CD14-positive monocyte (primary cell): Measurements from ENCODE around the gene SLC24A3. TPM values are rescaled to one million over a fixed set of nuclear protein-coding genes. Genes with fewer than 3 reads are reported as not detected.

Experiments
- DNase-seq, 3 donors: peaks; one replicate each; pipeline ENCODE4 v3.0.0-alpha.2; 2011 to 2022
- H2AFZ ChIP-seq: 2 replicates; pipeline ENCODE4 v1.6.0; 2012; ENCODE audit warnings: mild to moderate bottlenecking, low read depth, low read length, inconsistent platforms; ENCODE audit not compliant: insufficient read depth, poor library complexity, severe bottlenecking
- H3K27ac ChIP-seq, 2 donors: 1 replicate in 1 of 2; 2 replicates in 1 of 2; pipeline ENCODE4 v1.5.1; 2012 to 2013; ENCODE audit warnings: low read length in 2 of 2, control low read depth in 1 of 2, inconsistent platforms in 1 of 2, low read depth in 1 of 2, mild to moderate bottlenecking in 1 of 2
- H3K27me3 ChIP-seq, 2 donors: one replicate each; pipeline versions ENCODE4 v1.6.0 to v1.6.1; 2011 to 2013; ENCODE audit warnings: low read length in 2 of 2; ENCODE audit not compliant: control insufficient read depth in 2 of 2, insufficient read depth in 2 of 2
- H3K36me3 ChIP-seq, 2 donors: replicated peaks in 1 of 2; 1 replicate in 1 of 2; 2 replicates in 1 of 2; pipeline versions ENCODE4 v1.5.1 to v1.6.1; 2012 to 2013; ENCODE audit warnings: low read length in 2 of 2, control low read depth in 1 of 2, inconsistent platforms in 1 of 2, mild to moderate bottlenecking in 1 of 2; ENCODE audit not compliant: insufficient read depth in 2 of 2, control insufficient read depth in 1 of 2
- H3K4me1 ChIP-seq, 2 donors: 1 replicate in 1 of 2; 2 replicates in 1 of 2; pipeline versions ENCODE4 v1.5.1 to v1.6.1; 2012 to 2013; ENCODE audit warnings: low read length in 2 of 2, control low read depth in 1 of 2, inconsistent platforms in 1 of 2, mild to moderate bottlenecking in 1 of 2, moderate library complexity in 1 of 2; ENCODE audit not compliant: insufficient read depth in 2 of 2, control insufficient read depth in 1 of 2
- H3K4me2 ChIP-seq: replicated peaks from 2 replicates; pipeline ENCODE3; 2012; ENCODE audit warnings: low read length, moderate library complexity, mild to moderate bottlenecking; ENCODE audit not compliant: poor library complexity, severe bottlenecking; ENCODE audit errors: extremely low read depth
- H3K4me3 ChIP-seq, 3 experiments: fragments of 200-600 bp in 1 of 3; sonication (generic) in 1 of 3; replicated peaks in 1 of 3; 1 replicate in 2 of 3; 2 replicates in 1 of 3; pipeline ENCODE4 v1.5.1; 2011 to 2013; ENCODE audit warnings: low read length in 3 of 3, mild to moderate bottlenecking in 3 of 3, control low read depth in 2 of 3, low read depth in 2 of 3, inconsistent platforms in 1 of 3, moderate library complexity in 1 of 3
- H3K79me2 ChIP-seq: 2 replicates; pipeline ENCODE4 v1.6.0; 2012; ENCODE audit warnings: mild to moderate bottlenecking, control low read depth, inconsistent platforms, low read length, moderate library complexity; ENCODE audit not compliant: insufficient read depth
- H3K9ac ChIP-seq: 2 replicates; pipeline ENCODE4 v1.6.0; 2017; ENCODE audit warnings: low read length, mild to moderate bottlenecking; ENCODE audit not compliant: insufficient read depth, poor library complexity, severe bottlenecking
- H3K9me3 ChIP-seq, 2 donors: replicated peaks in 1 of 2; 1 replicate in 1 of 2; 2 replicates in 1 of 2; pipeline versions ENCODE4 v1.5.1 to v1.6.1; 2012 to 2013; ENCODE audit warnings: low read length in 2 of 2, control low read depth in 1 of 2; ENCODE audit not compliant: control insufficient read depth in 1 of 2, insufficient read depth in 1 of 2
- H4K20me1 ChIP-seq: 2 replicates; pipeline ENCODE4 v1.6.0; 2012; ENCODE audit warnings: mild to moderate bottlenecking, low read length, control low read depth, moderate library complexity; ENCODE audit not compliant: insufficient read depth
- H3K27ac Mint-ChIP-seq, 7 donors: one replicate each; pipeline ENCODE4 v1.8.0; 2020; ENCODE audit warnings: mild to moderate bottlenecking in 7 of 7, mixed read lengths in 7 of 7, moderate library complexity in 6 of 7, inconsistent platforms in 2 of 7
- H3K27me3 Mint-ChIP-seq, 3 donors: one replicate each; pipeline ENCODE4 v1.8.0; 2021 to 2022; ENCODE audit warnings: low read depth in 3 of 3, mild to moderate bottlenecking in 3 of 3, mixed read lengths in 3 of 3, moderate library complexity in 3 of 3, inconsistent platforms in 1 of 3
- H3K36me3 Mint-ChIP-seq, 2 donors: one replicate each; pipeline ENCODE4 v1.8.0; 2020; ENCODE audit warnings: mixed read lengths in 2 of 2, inconsistent platforms in 1 of 2, mild to moderate bottlenecking in 1 of 2
- H3K4me1 Mint-ChIP-seq: one replicate; pipeline ENCODE4 v1.8.0; 2020; ENCODE audit warnings: mild to moderate bottlenecking, mixed read lengths
- H3K4me3 Mint-ChIP-seq, 2 donors: one replicate each; pipeline ENCODE4 v1.8.0; 2020; ENCODE audit warnings: mild to moderate bottlenecking in 2 of 2, mixed read lengths in 2 of 2, moderate library complexity in 1 of 2
- H3K9me3 Mint-ChIP-seq, 7 donors: one replicate each; pipeline ENCODE4 v1.8.0; 2020 to 2022; ENCODE audit warnings: mixed read lengths in 7 of 7, mild to moderate bottlenecking in 6 of 7, moderate library complexity in 6 of 7, inconsistent platforms in 2 of 7
- CTCF ChIP-seq: fragments of 200-600 bp; IDR thresholded peaks from one replicate; pipeline ENCODE4 v1.8.0; 2022; ENCODE audit warnings: antibody characterized with exemption, mild to moderate bottlenecking
- WGBS: methylation state at CpG from one replicate; pipeline ENCODE4 v1.1.5; 2013; ENCODE audit warnings: missing lambda C conversion rate; ENCODE audit not compliant: insufficient coverage; 5-methylcytosine and 5-hydroxymethylcytosine counted together
- intact Hi-C, 2 donors: fragments of 100-400 bp; cut with micrococcal nuclease; formaldehyde crosslinking; loops; one replicate each; pipeline versions ENCODE4 v1.15.0 to v1.15.1; 2023
- polyA plus RNA-seq, 3 donors: library from polyadenylated mRNA; depleted of rRNA in 1 of 3; unstranded in 2 of 3; stranded (reverse) in 1 of 3; fragments of 300-500 nt in 2 of 3; fragments of >200 nt in 1 of 3; fragmentation: Illumina TruSeq in 2 of 3; gene quantifications; 1 replicate in 2 of 3; 2 replicates in 1 of 3; pipeline ENCODE4 v1.2.3, GENCODE V29; 2012 to 2021

SLC24A3 gene
- polyA plus RNA-seq, 3 donors: 0.04 to 0.08 TPM; not detected in 1

GRCh38 chr20:19211252-19211651 is 1.2 kb upstream of the SLC24A3 start:
- Histone ChIP-seq H3K4me1 (peaks cover 19 to 21% of the 10 kb centered on the region in 2 donors), H3K9ac (no peak overlapping the region), H3K27ac (no peak overlapping the region), H3K79me2 (no peaks in the 10 kb centered on the region), H3K4me2 (peak overlapping the region; percentile 83), H3K9me3 (no peaks in the 10 kb centered on the region), H3K4me3 (peak overlapping the region in 1 of 3 experiments; percentile 71), H2AFZ (peak overlapping the region; percentile 81), H3K36me3 (no peaks in the 10 kb centered on the region), H4K20me1 (no peaks in the 10 kb centered on the region), H3K27me3 (peaks cover 14 to 23% of the 10 kb centered on the region in 2 donors)
- TF ChIP-seq CTCF: no peak
- peaks cover 23 to 42% (median 34%) of the 10 kb centered on the region in 3 donors for H3K27me3 Mint-ChIP-seq
- no peak for DNase-seq
- H3K4me1 Mint-ChIP-seq: peaks cover 25% of the 10 kb centered on the region
- intact Hi-C loops: loop anchor here (10.0 kb wide), 2 partner anchors 64 to 104 kb away; no protein-coding TSS in a partner anchor
- WGBS: 0% methylated on average over 1 of the region's 5 CpGs
- peak overlapping the region; percentile 71 to 82 for H3K4me3 Mint-ChIP-seq
- H3K9me3 Mint-ChIP-seq: peaks cover 0 to 3% (median 0%) of the 10 kb centered on the region in 7 donors
- peak overlapping the region in 1 of 7 donors; percentile 70 for H3K27ac Mint-ChIP-seq
- peaks cover 0 to 3% of the 10 kb centered on the region in 2 donors for H3K36me3 Mint-ChIP-seq

- peak overlapping the region; percentile 83 for H3K4me2 ChIP-seq
- WGBS: under 1% methylated on average over 56 of the region's 66 CpGs
Observed at GRCh38 chr20:19211661-19212468, 577 bp upstream of the SLC24A3 start.

More at GRCh38 chr20:19211661-19212468, 577 bp upstream of the SLC24A3 start:
- no peaks in the 10 kb centered on the region for H3K79me2 ChIP-seq
- H3K27me3 ChIP-seq: peaks cover 14 to 23% of the 10 kb centered on the region in 2 donors
- no peaks in the 10 kb centered on the region for H3K36me3 ChIP-seq
- Mint-ChIP-seq H3K4me1 (peaks cover 25% of the 10 kb centered on the region), H3K27ac (peak overlapping the region in 2 of 7 donors; percentile 37 to 70), H3K27me3 (peaks cover 23 to 42% (median 34%) of the 10 kb centered on the region in 3 donors), H3K9me3 (peaks cover 0 to 3% (median 0%) of the 10 kb centered on the region in 7 donors), H3K36me3 (peaks cover 0 to 3% of the 10 kb centered on the region in 2 donors), H3K4me3 (peak overlapping the region; percentile 71 to 82)
- peak in 1 of 3 donors; percentile 20 for DNase-seq
- peak overlapping the region; percentile 81 for H2AFZ ChIP-seq
- H3K9me3 ChIP-seq: no peaks in the 10 kb centered on the region
- H3K4me1 ChIP-seq: peaks cover 19 to 21% of the 10 kb centered on the region in 2 donors
- H4K20me1 ChIP-seq: no peaks in the 10 kb centered on the region
- H3K9ac ChIP-seq: peak overlapping the region; percentile 47
- TF ChIP-seq CTCF: no peak
- H3K4me3 ChIP-seq: peak overlapping the region; percentile 9 to 71 (median 27)
- no peak overlapping the region for H3K27ac ChIP-seq
- intact Hi-C loops: loop anchor here (10.0 kb wide), 2 partner anchors 63 to 103 kb away; no protein-coding TSS in a partner anchor
